IMR-90 (cell line): ENCODE measurements around the gene MIB1. TPM values are rescaled to one million over a fixed set of nuclear protein-coding genes. Genes with fewer than 3 reads are reported as not detected.

ENCODE experiments used
- ATAC-seq: fragments of 200-7000 bp; cut with Tn5 transposase; 2 replicates; pipeline ENCODE4 v1.9.1; 2020; ENCODE audit warnings: low read depth, mild to moderate bottlenecking, moderate library complexity
- BruUV-seq: library from RNA; stranded (reverse); fragments of 400-500 nt; replicated peaks from 2 replicates; lab custom pipeline; 2021; lab: Mats Ljungman, UMichigan
- CTCF ChIA-PET: fragments of 300-600 bp; formaldehyde crosslinking; extraction: SDS; loops from one replicate; lab custom pipeline; 2021; ENCODE audit warnings: antibody characterized with exemption; lab: Yijun Ruan, JAX
- POLR2A ChIA-PET: fragments of 300-600 bp; sonication (Branson Sonifier 250); formaldehyde crosslinking; loops from one replicate; lab custom pipeline; 2022; ENCODE audit warnings: antibody characterized with exemption; ENCODE audit not compliant: unreplicated experiment; lab: Charles Lee
- DNase-seq: peaks from one replicate; pipeline ENCODE4 v3.0.0; 2013
- H2AFZ ChIP-seq: replicated peaks from 2 replicates; pipeline ENCODE3; 2013; ENCODE audit warnings: low read length, mild to moderate bottlenecking; ENCODE audit not compliant: poor library complexity
- H2AK5ac ChIP-seq: 2 replicates; pipeline ENCODE4 v1.6.1; 2013; ENCODE audit warnings: low read depth, low read length, inconsistent platforms
- H2AK9ac ChIP-seq: replicated peaks from 2 replicates; pipeline ENCODE3; 2013; ENCODE audit warnings: mild to moderate bottlenecking, low read depth, low read length, moderate library complexity; ENCODE audit not compliant: poor library complexity
- H2BK120ac ChIP-seq: 2 replicates; pipeline ENCODE4 v1.6.1; 2013; ENCODE audit warnings: low read depth, low read length, inconsistent platforms
- H2BK15ac ChIP-seq: 3 replicates; pipeline ENCODE4 v1.6.1; 2013; ENCODE audit warnings: low read depth, low read length, inconsistent platforms
- H2BK20ac ChIP-seq: 2 replicates; pipeline ENCODE4 v1.6.1; 2013; ENCODE audit warnings: low read depth, mild to moderate bottlenecking, inconsistent platforms, low read length, moderate library complexity
- H2BK5ac ChIP-seq: 2 replicates; pipeline ENCODE4 v1.6.1; 2013; ENCODE audit warnings: mild to moderate bottlenecking, low read depth, low read length, inconsistent platforms; ENCODE audit not compliant: poor library complexity, severe bottlenecking
- H3K14ac ChIP-seq: replicated peaks from 2 replicates; pipeline ENCODE4 v1.6.1; 2013; ENCODE audit warnings: low read depth, low read length, inconsistent platforms
- H3K18ac ChIP-seq: 2 replicates; pipeline ENCODE4 v1.6.1; 2013; ENCODE audit warnings: low read depth, low read length, control low read depth
- H3K23ac ChIP-seq: 2 replicates; pipeline ENCODE4 v1.6.1; 2013; ENCODE audit warnings: low read depth, low read length, inconsistent platforms
- H3K27ac ChIP-seq: 2 replicates; pipeline ENCODE4 v1.5.1; 2013; ENCODE audit warnings: mild to moderate bottlenecking, control low read depth, low read length; ENCODE audit not compliant: insufficient read depth
- H3K27me3 ChIP-seq: 2 replicates; pipeline ENCODE4 v1.6.1; 2013; ENCODE audit warnings: low read length; ENCODE audit not compliant: control insufficient read depth, insufficient read depth
- H3K36me3 ChIP-seq: 2 replicates; pipeline ENCODE4 v1.6.1; 2013; ENCODE audit warnings: low read length, mixed read lengths; ENCODE audit not compliant: control insufficient read depth, insufficient read depth
- H3K4ac ChIP-seq: 2 replicates; pipeline ENCODE4 v1.6.1; 2013; ENCODE audit warnings: low read depth, low read length, inconsistent platforms
- H3K4me1 ChIP-seq: 2 replicates; pipeline ENCODE4 v1.6.1; 2013; ENCODE audit warnings: low read length, mixed read lengths; ENCODE audit not compliant: control insufficient read depth, insufficient read depth
- H3K4me2 ChIP-seq: 2 replicates; pipeline ENCODE4 v1.6.1; 2013; ENCODE audit warnings: low read depth, mild to moderate bottlenecking, control low read depth, low read length, moderate library complexity
- H3K4me3 ChIP-seq: 2 replicates; pipeline ENCODE4 v1.5.1; 2013; ENCODE audit warnings: low read depth, mild to moderate bottlenecking, control low read depth, low read length, moderate library complexity; ENCODE audit not compliant: insufficient read depth
- H3K56ac ChIP-seq: 2 replicates; pipeline ENCODE4 v1.6.1; 2013; ENCODE audit warnings: low read length, inconsistent platforms; ENCODE audit not compliant: insufficient read depth; ENCODE audit errors: extremely low read depth
- H3K79me1 ChIP-seq, 2 experiments: 2 replicates each; pipeline ENCODE4 v1.6.1; 2013; ENCODE audit warnings: low read length in 2 of 2, inconsistent platforms in 1 of 2, low read depth in 1 of 2
- H3K9ac ChIP-seq: 2 replicates; pipeline ENCODE4 v1.6.1; 2013; ENCODE audit warnings: low read depth, low read length, control low read depth
- H3K9me1 ChIP-seq: 2 replicates; pipeline ENCODE4 v1.6.1; 2013; ENCODE audit warnings: low read length, inconsistent platforms; ENCODE audit not compliant: insufficient read depth
- H3K9me3 ChIP-seq: 2 replicates; pipeline ENCODE4 v1.6.1; 2013; ENCODE audit warnings: low read length; ENCODE audit not compliant: control insufficient read depth, insufficient read depth
- H4K20me1 ChIP-seq: 2 replicates; pipeline ENCODE4 v1.6.1; 2013; ENCODE audit warnings: low read length, inconsistent platforms; ENCODE audit not compliant: insufficient read depth
- H4K5ac ChIP-seq: 2 replicates; pipeline ENCODE4 v1.6.1; 2013; ENCODE audit warnings: mild to moderate bottlenecking, low read depth, low read length, control low read depth
- H4K8ac ChIP-seq, 2 experiments: 2 replicates each; pipeline ENCODE4 v1.6.1; 2013; ENCODE audit warnings: low read depth in 2 of 2, low read length in 2 of 2, control low read depth in 1 of 2, inconsistent platforms in 1 of 2
- H4K91ac ChIP-seq: 2 replicates; pipeline ENCODE4 v1.6.1; 2013; ENCODE audit warnings: low read depth, low read length, inconsistent platforms; ENCODE audit not compliant: insufficient read depth
- MAFK ChIP-seq: IDR thresholded peaks from 2 replicates; pipeline ENCODE4 v1.6.1; 2012; ENCODE audit warnings: low read depth, low read length, improper control_type of control experiment
- MAZ ChIP-seq: IDR thresholded peaks from 2 replicates; pipeline ENCODE4 v1.6.1; 2012; ENCODE audit warnings: low read depth, mild to moderate bottlenecking, low read length, improper control_type of control experiment, moderate library complexity, borderline replicate concordance
- MXI1 ChIP-seq: IDR thresholded peaks from 2 replicates; pipeline ENCODE4 v1.6.1; 2012; ENCODE audit warnings: low read depth, mild to moderate bottlenecking, low read length, moderate library complexity, borderline replicate concordance
- RAD21 ChIP-seq: IDR thresholded peaks from 2 replicates; pipeline ENCODE4 v1.6.1; 2012; ENCODE audit warnings: low read length, improper control_type of control experiment
- RFX5 ChIP-seq: IDR thresholded peaks from 2 replicates; pipeline ENCODE4 v1.8.0; 2012; ENCODE audit warnings: low read depth, mild to moderate bottlenecking, low read length, moderate library complexity
- WGBS, 2 experiments: methylation state at CpG; one replicate each; pipeline versions ENCODE4 v1.1.5 to v1.1.7; 2013; ENCODE audit warnings: missing lambda C conversion rate in 2 of 2; ENCODE audit not compliant: insufficient read length in 1 of 2; ENCODE audit errors: extremely low coverage in 2 of 2; 5-methylcytosine and 5-hydroxymethylcytosine counted together
- dilution Hi-C: fragments of 300-500 bp; cut with HindIII; formaldehyde crosslinking; loops from one replicate; pipeline ENCODE4 v1.14.3; 2018; ENCODE audit warnings: low sequenced_read_pairs; ENCODE audit not compliant: unreplicated experiment
- in situ Hi-C: fragments of 300-500 bp; cut with MboI; formaldehyde crosslinking; loops from 3 replicates; pipeline ENCODE4 v1.14.3; 2019; ENCODE audit warnings: low sequenced_read_pairs, inconsistent platforms, mixed read lengths
- intact Hi-C: fragments of 100-400 bp; cut with micrococcal nuclease; formaldehyde crosslinking; loops from 2 replicates; pipeline ENCODE4 v1.10.0; 2022
- polyA plus RNA-seq, 3 experiments: library from polyadenylated mRNA; depleted of rRNA; stranded (reverse); fragments of >200 nt; gene quantifications; 2 replicates each; pipeline ENCODE4 v1.2.3, GENCODE V29; 2012; ENCODE audit warnings: low replicate concordance in 1 of 3
- total RNA-seq: library from RNA; depleted of rRNA; stranded (reverse); fragments of >200 nt; gene quantifications from 2 replicates; pipeline ENCODE4 v1.2.3, GENCODE V29; 2012

MIB1 gene
- total and polyA plus RNA-seq, 2 of the 4 experiments (the other 2 are of a cell fraction): 5.9 to 80.1 TPM

DNA sequence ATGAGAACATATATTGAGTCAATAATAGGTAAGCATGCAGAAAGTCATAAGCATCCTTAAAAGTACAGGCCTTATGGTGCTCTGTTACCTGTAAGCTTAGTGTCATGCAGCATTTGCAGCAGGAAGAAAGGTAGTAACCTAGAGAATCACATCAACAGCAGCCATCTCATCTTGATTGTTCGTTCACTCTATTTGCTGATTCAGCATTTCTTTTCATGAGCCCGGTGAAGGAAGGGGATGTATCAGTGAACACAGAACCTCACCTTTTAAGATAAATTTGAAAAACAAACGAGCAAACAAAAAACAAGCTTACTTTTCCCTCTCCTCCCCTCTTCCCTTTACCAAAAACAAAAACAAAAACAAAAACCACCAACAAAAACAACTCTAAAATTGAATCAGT, 89.9 kb downstream of the MIB1 start:
- Histone ChIP-seq H3K79me1 (peaks cover 0 to 6% of the 10 kb centered on the region in 2 experiments; a peak in 2 of 4 replicates), H3K9me1 (no peaks in the 10 kb centered on the region), H3K27me3 (no peaks in the 10 kb centered on the region), H2AFZ (no peak overlapping the region), H3K4ac (no peak overlapping the region), H3K18ac (no peak overlapping the region), H2BK5ac (no peak overlapping the region), H2BK15ac (no peak overlapping the region), H3K14ac (no peak overlapping the region), H4K5ac (no peak overlapping the region), H3K4me2 (no peak overlapping the region), H3K27ac (no peak overlapping the region), H4K8ac (no peak overlapping the region), H3K9ac (no peak overlapping the region), H4K20me1 (no peaks in the 10 kb centered on the region), H2BK20ac (no peak overlapping the region), H3K36me3 (no peaks in the 10 kb centered on the region), H4K91ac (no peak overlapping the region), H3K4me3 (no peak overlapping the region), H2AK9ac (no peak overlapping the region), H3K4me1 (peaks cover 4% of the 10 kb centered on the region; the same call in 1 of the 2 replicates), H3K56ac (no peak overlapping the region), H2BK120ac (no peak overlapping the region), H3K23ac (no peak overlapping the region), H3K9me3 (no peaks in the 10 kb centered on the region), H2AK5ac (no peak overlapping the region)
- DNase-seq: no peak
- in situ Hi-C loops (no loop called here), intact Hi-C loops (no loop called here), dilution Hi-C loops (no loop called here)
- BruUV-seq: no TSS peak
- TF ChIP-seq RAD21: no peak
- TF ChIP-seq RFX5: no peak
- TF ChIP-seq MXI1: no peak
- TF ChIP-seq MAFK: peak; percentile 100
- TF ChIP-seq MAZ: no peak
- CTCF ChIA-PET: interaction anchor here (0.6 kb wide), 1 partner anchor 188 kb away, joined by 4 read pairs; no protein-coding TSS in a partner anchor
- 100% methylated on average over 1 of the region's 3 CpGs; no CpG with 5 or more reads in 1 of the 2 experiments for WGBS, 2 experiments
- no peak for ATAC-seq
- POLR2A ChIA-PET: no interaction called here
